HepG2 (cell line): ENCODE data around the gene ABHD17C. TPM values are rescaled to one million over a fixed set of nuclear protein-coding genes. Genes with fewer than 3 reads are reported as not detected.

Experiments
- ATF5 ChIP-seq: sonication (generic); formaldehyde crosslinking; IDR thresholded peaks from 2 replicates; pipeline ENCODE4 v1.4.0; 2020; ENCODE audit warnings: mild to moderate bottlenecking, low read depth, missing genetic modification reagents
- DNMT1 ChIP-seq: sonication (generic); formaldehyde crosslinking; IDR thresholded peaks from 2 replicates; pipeline ENCODE4 v1.5.1; 2020; ENCODE audit warnings: mild to moderate bottlenecking, missing genetic modification reagents
- EEA1 ChIP-seq: sonication (generic); formaldehyde crosslinking; IDR thresholded peaks from 2 replicates; pipeline ENCODE4 v1.5.1; 2020; ENCODE audit warnings: mild to moderate bottlenecking, missing genetic modification reagents, borderline replicate concordance
- FOSL1 ChIP-seq: sonication (generic); formaldehyde crosslinking; IDR thresholded peaks from 2 replicates; pipeline ENCODE4 v1.9.0; 2021; ENCODE audit warnings: missing genetic modification reagents, borderline replicate concordance
- KLF13 ChIP-seq: sonication (generic); formaldehyde crosslinking; IDR thresholded peaks from 2 replicates; pipeline ENCODE4 v1.4.0; 2020; ENCODE audit warnings: mild to moderate bottlenecking, missing genetic modification reagents
- MEIS2 ChIP-seq: sonication (generic); formaldehyde crosslinking; IDR thresholded peaks from 2 replicates; pipeline ENCODE4 v1.9.0; 2021; ENCODE audit warnings: mild to moderate bottlenecking, missing genetic modification reagents
- NCOA5 ChIP-seq: sonication (generic); formaldehyde crosslinking; IDR thresholded peaks from 2 replicates; pipeline ENCODE4 v1.4.0; 2020; ENCODE audit warnings: missing genetic modification reagents
- NFIB ChIP-seq: sonication (generic); formaldehyde crosslinking; IDR thresholded peaks from 2 replicates; pipeline ENCODE4 v1.9.0; 2021; ENCODE audit warnings: missing genetic modification reagents, mild to moderate bottlenecking, borderline replicate concordance
- NR2C2 ChIP-seq: sonication (generic); formaldehyde crosslinking; IDR thresholded peaks from 2 replicates; pipeline ENCODE4 v1.4.0; 2020; ENCODE audit warnings: missing genetic modification reagents, mild to moderate bottlenecking, moderate library complexity, borderline replicate concordance
- NR2F6 ChIP-seq, 2 experiments: IDR thresholded peaks; 2 replicates each; pipeline ENCODE4 v1.6.1; 2016; ENCODE audit warnings: antibody characterized with exemption in 1 of 2, mild to moderate bottlenecking in 1 of 2
- PAX8 ChIP-seq: sonication (generic); formaldehyde crosslinking; IDR thresholded peaks from 2 replicates; pipeline ENCODE4 v1.8.0; 2022; ENCODE audit warnings: mild to moderate bottlenecking, missing genetic modification reagents, borderline replicate concordance
- PHF20 ChIP-seq: sonication (generic); formaldehyde crosslinking; IDR thresholded peaks from 2 replicates; pipeline ENCODE4 v1.5.0; 2020; ENCODE audit warnings: mild to moderate bottlenecking, missing genetic modification reagents
- RERE ChIP-seq: IDR thresholded peaks from 2 replicates; pipeline ENCODE4 v1.6.1; 2016; ENCODE audit warnings: low read depth, missing genetic modification reagents, missing compliant biosample characterization
- REXO4 ChIP-seq: sonication (generic); formaldehyde crosslinking; IDR thresholded peaks from 2 replicates; pipeline ENCODE4 v1.8.0; 2022; ENCODE audit warnings: missing genetic modification reagents, mild to moderate bottlenecking, borderline replicate concordance
- SOX13 ChIP-seq, 3 experiments: fragments of 450-650 bp in 1 of 3; sonication (generic) in 1 of 3; formaldehyde crosslinking in 1 of 3; IDR thresholded peaks in 2 of 3; conservative IDR thresholded peaks in 1 of 3; 2 replicates each; pipeline versions ENCODE4 v1.5.0 to v1.6.1; 2016 to 2020; ENCODE audit warnings: antibody characterized with exemption in 1 of 3, mild to moderate bottlenecking in 1 of 3, missing compliant biosample characterization in 1 of 3, missing genetic modification reagents in 1 of 3, moderate library complexity in 1 of 3
- ZBTB43 ChIP-seq: sonication (generic); formaldehyde crosslinking; conservative IDR thresholded peaks from 2 replicates; pipeline ENCODE4 v1.4.0; 2020; ENCODE audit warnings: missing genetic modification reagents
- ZNF10 ChIP-seq: sonication (generic); formaldehyde crosslinking; IDR thresholded peaks from 2 replicates; pipeline ENCODE4 v1.4.0; 2020; ENCODE audit warnings: mild to moderate bottlenecking, low read depth, missing genetic modification reagents, borderline replicate concordance
- ZNF121 ChIP-seq: sonication (generic); formaldehyde crosslinking; IDR thresholded peaks from 2 replicates; pipeline ENCODE4 v1.5.0; 2020; ENCODE audit warnings: mild to moderate bottlenecking, missing genetic modification reagents
- ZNF263 ChIP-seq: sonication (generic); formaldehyde crosslinking; IDR thresholded peaks from 2 replicates; pipeline ENCODE4 v1.4.0; 2020; ENCODE audit warnings: missing genetic modification reagents
- ZNF33B ChIP-seq: sonication (generic); formaldehyde crosslinking; IDR thresholded peaks from 2 replicates; pipeline ENCODE4 v1.5.1; 2020; ENCODE audit warnings: mild to moderate bottlenecking, missing genetic modification reagents
- polyA plus RNA-seq, 8 experiments: library from polyadenylated mRNA; depleted of rRNA in 3 of 8; stranded (reverse) in 7 of 8; unstranded in 1 of 8; fragments of >200 nt; fragmentation: Illumina TruSeq in 4 of 8; extraction: Trizol in 4 of 8; gene quantifications; 2 replicates each; pipeline versions ENCODE4 v1.2.1 to v1.2.3, GENCODE V29; 2011 to 2016; ENCODE audit warnings: low read depth in 4 of 8, missing spikeins in 1 of 8, mixed read lengths in 1 of 8; ENCODE audit not compliant: insufficient read depth in 1 of 8
- total RNA-seq, 5 experiments: library from RNA; depleted of rRNA; stranded (reverse); fragments of >200 nt; fragmentation: Illumina TruSeq; extraction: Trizol; gene quantifications; 2 replicates each; pipeline ENCODE4 v1.2.3, GENCODE V29; 2016; ENCODE audit warnings: low read depth in 1 of 5

Gene ABHD17C
- total and polyA plus RNA-seq, 2 of the 13 experiments (the other 11 are each of a cell fraction or from before 2014, with no cell fraction given) = 2.9 to 3.9 TPM

- TF ChIP-seq PHF20 (no peak), ZNF263 (peak; percentile 63), FOSL1 (CRISPR knock-in tag) (no peak), ZNF121 (CRISPR knock-in tag) (no peak), ZNF10 (CRISPR knock-in tag) (no peak), NFIB (no peak), NR2C2 (CRISPR knock-in tag) (no peak), NR2F6 (IDR thresholded peaks at IDR 0.05) (0 out of 2 replicates have a peak, but pooled peaks have one; percentile 16), NR2F6 (CRISPR knock-in tag; IDR thresholded peaks at IDR 0.05) (no peak), REXO4 (CRISPR knock-in tag) (no peak), NCOA5 (CRISPR knock-in tag) (no peak), PAX8 (CRISPR knock-in tag) (no peak), SOX13 (IDR thresholded peaks at IDR 0.05) (no peak), SOX13 (CRISPR knock-in tag; conservative IDR thresholded peaks at IDR 0.05 in 1 of 2, IDR thresholded peaks at IDR 0.05 in 1 of 2) (peak in 1 of 2 experiments; percentile 30; a peak in 1 of 4 replicates), ZBTB43 (CRISPR knock-in tag) (no peak), ATF5 (CRISPR knock-in tag) (no peak), MEIS2 (CRISPR knock-in tag) (no peak), ZNF33B (CRISPR knock-in tag) (no peak), EEA1 (CRISPR knock-in tag) (no peak), DNMT1 (CRISPR knock-in tag) (no peak), KLF13 (CRISPR knock-in tag) (no peak), RERE (no peak)
These were observed 48.2 kb downstream of the ABHD17C start (continued) for GRCh38 chr15:80743189-80743833.
